GM18870 (cell line): ENCODE results near the gene TMEM18.

Experiments
- ATAC-seq: cut with Tn5 transposase; IDR thresholded peaks from one replicate; pipeline ENCODE4 v1.9.1; 2021; ENCODE audit warnings: moderate library complexity; ENCODE audit not compliant: unreplicated experiment

Gene TMEM18

GRCh38 chr2:623130-623922, 53.9 kb downstream of the TMEM18 start:
- ATAC-seq = no peak

- no peak for ATAC-seq
These were observed 54.8 kb downstream of the TMEM18 start for GRCh38 chr2:622357-622756.

DNA sequence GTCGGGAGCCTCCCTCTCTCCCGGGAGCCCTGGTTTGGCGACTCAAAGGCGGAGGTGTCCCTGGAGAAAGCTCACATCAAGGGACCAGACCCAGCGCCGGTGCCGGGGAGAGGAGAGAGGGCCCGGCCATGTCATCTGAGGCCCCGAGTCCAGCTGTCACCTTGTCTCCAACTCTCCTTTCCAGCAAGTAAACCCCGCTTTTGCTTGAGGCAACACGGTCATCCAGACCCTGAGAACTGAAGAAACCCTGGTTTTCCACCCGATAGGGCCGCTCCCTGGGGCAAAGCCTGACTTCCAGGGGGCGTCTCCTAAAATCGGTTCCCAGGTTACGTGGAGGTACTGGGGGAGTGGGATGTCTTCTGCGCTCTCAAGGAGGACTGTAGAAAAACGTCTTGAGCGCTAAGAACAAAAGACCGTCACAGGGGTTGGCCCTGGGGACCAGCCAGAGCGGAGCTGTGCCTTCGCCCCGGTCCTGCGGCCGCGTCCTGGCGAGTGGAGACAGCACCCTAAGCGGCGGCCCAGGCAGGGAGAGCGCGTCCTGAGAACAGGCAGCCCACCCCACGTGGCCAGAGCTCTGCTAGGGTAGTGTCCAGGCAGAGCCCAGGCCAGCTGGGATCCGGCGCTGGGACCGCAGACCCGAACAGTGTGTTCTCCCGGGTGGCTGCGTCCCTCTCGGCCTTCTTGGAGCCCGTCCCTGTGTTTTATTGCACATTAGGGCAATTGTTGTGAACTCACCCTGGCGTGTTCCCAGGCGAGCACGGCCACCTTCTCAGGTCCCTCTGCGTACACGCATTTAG, 55.7 kb downstream of the TMEM18 start:
- no peak for ATAC-seq

DNA sequence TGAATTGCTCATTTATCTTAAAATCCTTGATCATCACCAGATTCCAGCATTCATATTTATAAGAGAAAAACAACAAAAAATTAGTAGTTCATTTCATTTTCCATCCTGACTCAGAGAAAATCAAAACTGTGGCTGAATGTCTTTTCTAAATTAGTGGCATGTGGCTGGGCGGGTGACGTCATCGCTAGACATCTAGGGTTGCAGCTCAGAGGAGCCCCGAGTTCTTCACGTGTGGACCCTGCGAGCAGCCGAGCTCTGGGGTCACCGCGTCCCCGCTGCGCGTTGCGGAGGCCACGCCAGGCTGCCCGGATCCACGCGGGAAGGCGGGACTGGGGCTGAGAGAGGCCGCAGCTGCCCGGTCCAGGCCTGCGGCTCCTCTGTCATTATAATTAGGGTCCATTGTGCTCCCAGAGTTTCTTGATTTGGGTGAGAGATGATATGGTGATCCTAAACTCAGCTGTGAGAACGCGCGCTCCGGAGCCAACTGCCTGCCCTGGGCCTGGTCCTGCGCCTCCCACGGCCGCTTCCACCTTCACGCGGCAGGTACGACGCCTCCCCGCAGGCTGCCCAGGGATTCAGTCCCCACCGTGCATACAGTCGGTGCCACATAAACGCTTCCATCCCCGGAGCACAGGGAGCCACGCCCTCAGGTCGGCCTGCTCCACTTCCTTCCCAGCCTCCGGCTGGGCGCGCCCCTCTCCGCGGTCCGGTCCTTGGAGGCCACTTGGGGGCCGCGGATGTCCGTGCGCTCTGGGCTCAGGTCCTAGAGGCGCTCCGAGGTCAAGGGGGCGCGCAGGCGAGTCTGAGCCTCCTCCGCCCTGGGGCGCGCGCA, 56.5 kb downstream of the TMEM18 start:
- no peak for ATAC-seq

DNA sequence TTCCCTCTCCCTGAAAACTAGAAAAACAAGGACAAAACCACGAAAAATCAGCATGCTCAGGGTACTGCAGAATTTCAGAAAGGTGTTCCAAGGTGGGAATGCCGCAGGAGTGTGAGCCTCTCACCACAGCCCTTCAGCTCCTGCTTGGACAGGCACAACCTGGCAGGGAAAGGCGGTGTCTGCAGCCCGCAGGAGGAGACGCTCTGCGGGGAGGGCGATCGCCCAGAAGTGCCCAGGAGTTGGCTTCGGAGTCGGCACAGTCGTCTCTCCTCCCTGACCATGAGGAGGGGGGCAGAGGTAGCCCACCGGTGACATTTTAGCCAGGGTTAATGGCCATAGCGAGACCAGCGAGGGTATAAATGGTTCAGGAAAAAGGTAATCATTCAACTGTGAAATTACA, 57.2 kb downstream of the TMEM18 start:
- ATAC-seq = no peak

DNA sequence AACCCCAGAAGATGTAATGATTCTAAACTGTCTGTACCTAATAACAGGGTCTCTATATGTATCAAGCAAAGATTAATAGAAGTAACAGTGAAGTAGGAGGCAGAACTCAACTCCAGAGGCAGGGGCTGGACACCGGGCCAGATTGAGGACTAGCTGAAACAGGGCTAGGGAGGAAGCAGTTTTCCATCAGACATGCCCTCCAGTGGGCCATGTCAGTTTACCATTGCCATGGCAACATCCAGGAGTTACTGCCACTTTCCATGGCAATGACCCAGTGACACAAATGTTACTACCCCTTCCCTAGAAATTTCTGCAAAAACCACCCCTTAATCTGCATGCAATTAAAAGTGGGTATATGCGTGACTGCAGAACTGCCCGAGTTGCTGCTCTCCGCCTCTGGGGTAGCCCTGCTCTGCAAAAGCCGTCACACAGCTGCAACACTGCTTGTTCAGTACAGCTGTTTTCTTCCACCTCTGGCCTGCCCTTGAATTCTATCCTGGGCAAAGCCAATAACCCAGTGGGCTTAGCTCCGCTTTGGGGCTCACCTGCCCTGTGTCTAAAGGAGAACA, 58.7 kb downstream of the TMEM18 start:
- ATAC-seq = no peak

DNA sequence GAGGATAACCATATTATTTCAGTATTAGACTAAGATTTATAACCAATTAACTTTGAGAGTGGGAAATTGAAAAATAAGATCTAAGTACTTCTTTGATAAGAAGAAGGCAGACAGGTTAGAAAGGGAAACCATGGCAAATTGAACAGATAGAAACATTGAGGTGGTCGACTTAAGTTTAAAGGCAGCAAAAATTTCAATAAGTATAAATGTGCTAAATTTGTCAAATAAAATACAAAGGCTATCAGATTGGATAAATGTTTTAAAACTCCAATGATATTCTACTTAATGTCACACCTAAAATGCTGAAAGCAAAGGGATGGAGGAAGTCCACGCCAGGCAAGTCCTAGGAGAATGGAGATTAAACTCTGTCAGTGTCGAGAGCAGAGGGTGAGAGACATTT, 59.2 kb downstream of the TMEM18 start:
- ATAC-seq = no peak
